DMS114 treated with DMSO at 0.1 percent for 48 hours (cell line): ENCODE data around the gene ISL1.

Source experiments
- DNase-seq: peaks from one replicate; lab custom pipeline; 2025; ENCODE audit not compliant: unreplicated experiment; lab: John Stamatoyannopoulos, UW

Gene ISL1

DNA sequence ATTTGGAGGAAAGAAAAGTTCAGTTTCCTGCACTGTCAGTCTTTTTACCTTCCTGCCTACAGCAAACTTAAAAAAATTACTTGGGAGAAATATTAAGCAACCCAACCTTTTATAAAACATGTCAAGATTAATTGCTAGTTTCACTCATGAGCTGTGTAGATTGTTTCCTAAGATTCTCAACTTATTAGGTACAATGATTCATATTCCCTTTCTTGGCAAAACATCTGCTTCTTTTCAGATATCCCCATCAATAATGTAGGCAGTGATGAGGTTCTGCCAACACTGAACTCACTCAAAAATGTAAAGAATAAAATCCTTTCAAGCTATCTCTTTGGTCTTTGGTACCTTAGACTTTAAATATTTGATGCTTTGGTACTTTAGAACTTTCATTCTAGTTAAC is 56.0 kb downstream of the ISL1 start:
- no peak for DNase-seq
